Muscle of arm (tissue), 12 donors: ENCODE data around the gene IQGAP2. TPM values are rescaled to one million over a fixed set of nuclear protein-coding genes. Genes with fewer than 3 reads are reported as not detected.
"Not testable (repeated sequence)": the region's sequence is repeated elsewhere in the genome, so short reads cannot be mapped to it uniquely, and the experiment has no call there.

Source experiments
- DNase-seq: peaks from one replicate; pipeline ENCODE4 v3.0.0-alpha.2; 2013
- polyA plus RNA-seq, 12 donors: library from polyadenylated mRNA; unstranded; fragments of 120-200 nt; gene quantifications; one replicate each; pipeline ENCODE4 v1.2.1, GENCODE V29; 2013; ENCODE audit not compliant: insufficient read length in 12 of 12

IQGAP2 gene
- polyA plus RNA-seq, 12 donors = 7.7 to 38.7 (median 13.0) TPM; not detected in 1

DNA sequence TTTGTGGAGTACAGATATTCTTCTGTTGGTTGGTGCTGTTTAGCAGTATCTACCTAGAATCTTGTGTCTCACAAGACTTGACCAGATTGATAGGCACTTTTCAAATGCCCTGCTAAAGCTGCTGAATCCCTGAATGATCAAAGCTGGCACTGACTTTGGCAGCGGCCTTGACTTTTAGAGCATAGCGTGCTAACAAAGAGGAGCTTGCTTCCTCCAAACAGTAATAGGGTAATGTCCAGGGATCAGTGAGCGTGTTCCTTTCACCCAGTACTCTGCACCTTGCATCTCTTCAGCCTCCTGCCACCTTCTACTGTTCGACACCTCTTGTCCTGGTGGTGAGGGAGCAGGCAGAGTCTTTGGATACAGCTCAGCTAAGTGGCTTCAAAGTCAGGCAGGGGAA is 100.8 kb downstream of the IQGAP2 start:
- DNase-seq = no peak

DNA sequence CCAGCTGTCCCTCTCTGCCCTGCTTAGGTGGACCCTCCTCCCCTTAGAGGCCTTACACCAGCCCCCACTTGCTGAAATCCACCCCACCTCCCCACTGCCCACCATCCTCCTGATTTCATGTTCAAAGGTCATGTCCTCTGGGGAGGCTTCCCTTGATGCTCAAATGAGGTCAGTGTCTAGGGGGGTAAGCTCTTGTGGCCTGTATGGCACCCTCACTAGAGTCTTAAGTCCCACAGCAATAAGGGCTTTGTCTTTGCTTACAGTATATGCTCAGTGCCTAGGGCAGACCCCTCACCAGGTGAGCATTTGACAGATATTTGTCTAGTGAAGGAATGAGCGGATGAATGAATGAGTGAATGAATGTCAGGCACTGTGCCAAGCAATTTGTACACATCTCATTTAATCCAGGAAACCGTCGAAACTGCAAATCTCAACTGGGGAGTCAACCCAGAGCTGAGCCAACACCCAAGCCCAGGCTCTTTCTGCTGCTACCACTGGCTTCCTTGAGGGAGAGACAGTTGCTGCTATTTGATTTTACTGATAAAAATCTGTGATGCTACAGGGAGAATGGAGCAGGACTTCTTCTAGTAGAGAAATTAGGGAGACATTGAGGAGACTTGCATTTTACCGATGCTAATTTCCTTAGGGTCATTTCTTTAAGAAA is 101.9 kb downstream of the IQGAP2 start:
- DNase-seq = no peak

DNA sequence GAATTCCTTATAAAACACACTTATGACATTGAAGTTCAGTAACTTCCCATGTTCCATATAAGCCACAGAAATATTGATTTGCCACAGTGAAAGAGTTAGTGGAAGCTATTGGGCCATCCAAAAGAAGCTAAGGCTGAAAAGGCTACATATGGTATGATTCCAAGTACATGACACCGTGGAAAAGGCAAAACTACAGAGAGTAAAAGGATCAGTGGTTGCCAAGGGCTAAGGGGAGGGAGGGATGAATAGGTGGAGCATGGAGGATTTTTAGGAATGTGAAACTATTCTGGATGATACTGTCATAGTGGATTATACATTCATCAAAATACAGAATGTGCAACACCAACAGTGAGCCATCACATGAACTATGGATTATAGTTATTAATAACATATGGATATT is 110.4 kb downstream of the IQGAP2 start:
- peak; percentile 69 for DNase-seq

GRCh38 chr5:76514292-76514691 is 111.2 kb downstream of the IQGAP2 start:
- no peak for DNase-seq

- DNase-seq = no peak
These were observed 111.6 kb downstream of the IQGAP2 start for GRCh38 chr5:76514713-76515112.

DNA sequence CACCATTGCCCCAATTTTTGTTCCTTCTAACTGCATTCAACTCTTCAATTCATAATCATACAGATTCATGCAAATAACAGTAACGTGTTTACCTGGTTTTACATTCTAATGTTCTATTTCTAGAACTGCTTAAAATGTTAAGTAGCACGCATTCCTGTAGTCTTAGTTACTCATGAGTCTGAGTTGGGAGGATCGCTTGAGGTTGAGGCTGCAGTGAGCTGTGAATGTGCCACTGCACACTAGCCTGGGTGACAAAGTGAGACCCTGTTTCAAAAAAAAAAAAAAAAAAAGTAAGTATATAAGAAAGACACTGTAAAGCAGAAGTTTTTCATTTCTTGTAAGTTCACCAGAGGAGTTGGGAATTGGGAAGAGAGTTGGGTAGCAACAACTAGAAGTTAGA is 114.2 kb downstream of the IQGAP2 start:
- no peak for DNase-seq

DNA sequence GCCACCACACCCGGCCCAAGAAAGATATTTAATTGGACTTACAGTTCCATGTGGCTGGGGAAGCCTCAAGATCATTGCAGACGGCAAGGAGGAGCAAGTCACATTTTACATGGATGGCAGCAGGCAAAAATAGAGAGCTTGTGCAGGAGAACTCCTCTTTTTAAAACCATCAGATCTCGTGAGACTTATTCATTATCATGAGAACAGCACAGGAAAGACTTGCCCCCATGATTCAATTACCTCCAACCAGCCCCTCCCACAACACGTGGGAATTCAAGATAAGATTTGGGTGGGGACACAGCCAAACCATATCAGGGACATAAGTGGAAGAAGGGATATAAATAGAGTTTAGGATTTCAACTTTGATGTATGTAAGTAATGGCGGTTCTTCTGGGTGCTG is 115.2 kb downstream of the IQGAP2 start:
- DNase-seq = not testable (repeated sequence)

- DNase-seq = peak; percentile 92
These were observed 118.2 kb downstream of the IQGAP2 start for GRCh38 chr5:76521240-76521758.

- DNase-seq = no peak
These were observed 119.2 kb downstream of the IQGAP2 start for GRCh38 chr5:76522103-76522935.

GRCh38 chr5:76524101-76524835 is 121.2 kb downstream of the IQGAP2 start:
- DNase-seq = no peak

DNA sequence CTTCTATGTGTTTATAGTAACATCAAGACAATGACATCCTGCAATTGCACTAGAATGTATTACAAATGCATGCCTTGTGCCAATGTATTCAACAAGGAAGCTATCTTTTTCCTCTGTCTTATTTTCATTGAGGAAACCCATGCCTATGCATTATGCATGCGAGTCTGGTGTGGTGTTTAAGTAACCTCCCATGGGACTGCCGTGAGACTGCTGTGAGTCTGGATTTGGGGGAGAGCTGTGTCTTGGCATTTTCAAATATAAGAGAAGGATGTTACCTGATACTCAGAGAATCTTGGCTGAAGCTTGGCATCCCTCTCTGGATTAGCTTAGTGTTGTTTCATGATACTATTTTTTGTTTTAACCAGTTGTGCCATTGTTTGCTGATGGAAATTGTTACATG is 121.8 kb downstream of the IQGAP2 start:
- DNase-seq = peak; percentile 44

DNA sequence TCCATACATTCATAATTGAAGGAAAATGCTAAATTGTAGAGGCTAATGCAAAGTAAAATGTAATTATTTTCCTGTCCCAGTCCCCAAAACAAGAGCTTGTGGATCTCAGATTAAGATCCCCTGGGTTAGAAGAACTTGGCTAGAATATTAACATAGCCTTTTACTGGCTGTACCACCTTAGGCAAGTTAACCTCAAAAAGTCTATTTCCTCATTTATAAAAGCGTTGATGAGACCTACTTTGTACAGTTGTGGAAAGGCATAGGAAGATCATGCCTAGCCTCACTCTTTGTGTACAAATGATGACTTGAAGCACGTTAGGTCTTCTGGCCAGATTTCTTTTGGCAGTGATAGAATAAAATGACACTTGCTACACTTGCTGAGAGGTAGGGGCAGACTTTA is 122.9 kb downstream of the IQGAP2 start:
- DNase-seq = no peak

DNA sequence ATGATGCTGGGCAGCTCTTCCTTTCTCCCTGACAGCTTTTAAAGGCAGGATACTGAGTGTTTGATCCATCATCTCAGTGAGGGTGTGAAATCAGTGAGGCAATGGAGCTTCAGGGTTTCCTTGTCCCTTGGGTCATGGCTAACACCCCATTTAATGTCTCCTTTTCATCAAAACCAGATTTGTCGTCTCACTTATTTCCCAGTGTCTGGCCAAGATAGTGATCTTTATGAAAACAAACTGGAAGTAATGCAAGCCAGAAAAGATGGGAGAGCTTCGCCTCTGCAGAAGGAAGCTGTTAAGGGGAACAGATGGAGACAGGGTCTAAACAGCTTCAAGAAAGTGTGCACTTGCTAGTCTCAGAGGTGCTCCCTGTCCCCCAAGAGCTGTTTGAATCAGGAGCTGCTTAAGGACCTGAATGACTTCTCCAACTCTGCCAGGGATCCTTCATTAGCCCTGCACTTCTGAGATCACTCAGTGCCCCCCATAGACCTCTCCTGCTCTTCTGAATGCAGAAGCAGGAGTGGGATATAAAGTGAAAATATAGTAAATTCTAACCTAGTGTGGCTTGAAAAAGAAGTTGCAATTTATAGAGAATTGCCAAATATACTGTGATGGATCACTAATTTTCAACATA is 124.0 kb downstream of the IQGAP2 start:
- peak; percentile 37 for DNase-seq

DNA sequence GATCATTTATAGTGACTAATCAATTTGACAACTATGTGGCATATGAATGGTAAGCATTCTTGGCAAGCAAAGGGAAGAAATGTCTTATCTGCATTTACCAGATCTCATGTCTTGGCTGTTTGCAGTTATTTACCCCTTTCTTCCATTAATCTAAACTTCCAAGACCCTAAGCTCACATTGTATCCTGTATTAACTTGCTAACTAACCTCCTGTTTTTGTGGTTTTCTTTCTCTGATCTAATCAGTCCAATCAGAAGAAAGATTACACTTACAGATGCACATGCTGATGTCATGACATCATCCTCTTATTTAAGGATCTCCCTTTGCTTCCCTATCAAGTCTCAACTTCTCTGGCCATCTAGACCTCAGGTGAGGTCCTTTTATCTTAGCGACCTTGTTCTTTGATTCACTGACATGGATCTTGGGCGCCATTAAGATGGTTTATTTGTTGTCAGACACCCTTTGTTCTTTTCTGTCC is 124.6 kb downstream of the IQGAP2 start:
- no peak for DNase-seq

- no peak for DNase-seq
These were observed 125.7 kb downstream of the IQGAP2 start for GRCh38 chr5:76528547-76529331.

DNA sequence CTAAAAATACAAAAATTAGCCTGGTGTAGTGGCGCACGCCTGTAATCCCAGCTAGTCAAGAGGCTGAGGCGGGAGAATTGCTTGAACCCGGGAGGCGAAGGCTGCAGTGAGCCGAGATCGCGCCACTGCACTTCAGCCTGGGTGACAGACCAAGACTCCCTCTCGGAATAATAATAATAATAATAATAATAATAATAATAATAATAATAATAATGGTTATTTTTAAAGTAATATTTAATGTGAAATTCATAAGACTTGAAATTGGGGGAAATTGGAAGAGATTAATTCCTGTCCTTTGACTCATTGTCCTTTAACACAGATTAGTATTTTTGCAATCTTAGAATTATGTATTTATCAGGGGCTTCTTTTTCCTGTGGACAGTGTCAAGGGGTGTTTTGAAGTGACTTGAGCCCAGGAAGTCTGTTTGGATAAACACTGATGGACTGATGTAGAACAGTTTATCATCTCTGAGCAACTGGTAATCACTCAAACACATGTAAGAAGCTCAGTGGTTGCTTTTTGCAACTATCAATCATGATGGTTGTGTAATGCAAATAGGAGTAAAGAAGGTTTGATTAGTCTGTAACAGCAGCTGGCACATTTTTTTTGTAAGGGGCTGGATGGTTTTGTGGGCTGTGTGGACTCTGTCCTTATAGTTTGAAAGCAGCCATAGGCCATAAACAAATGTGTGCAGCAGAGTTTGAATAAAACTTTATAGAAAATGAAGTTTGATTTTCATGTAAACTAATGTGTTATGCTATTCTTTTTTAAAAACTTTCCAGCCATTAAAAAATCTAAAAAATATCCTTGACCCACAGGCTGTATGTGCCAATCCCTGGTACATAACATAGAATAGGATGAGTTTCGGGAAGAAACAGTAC is 126.6 kb downstream of the IQGAP2 start:
- no peak for DNase-seq

- no peak for DNase-seq
These were observed 129.0 kb downstream of the IQGAP2 start for GRCh38 chr5:76532052-76532451.

DNA sequence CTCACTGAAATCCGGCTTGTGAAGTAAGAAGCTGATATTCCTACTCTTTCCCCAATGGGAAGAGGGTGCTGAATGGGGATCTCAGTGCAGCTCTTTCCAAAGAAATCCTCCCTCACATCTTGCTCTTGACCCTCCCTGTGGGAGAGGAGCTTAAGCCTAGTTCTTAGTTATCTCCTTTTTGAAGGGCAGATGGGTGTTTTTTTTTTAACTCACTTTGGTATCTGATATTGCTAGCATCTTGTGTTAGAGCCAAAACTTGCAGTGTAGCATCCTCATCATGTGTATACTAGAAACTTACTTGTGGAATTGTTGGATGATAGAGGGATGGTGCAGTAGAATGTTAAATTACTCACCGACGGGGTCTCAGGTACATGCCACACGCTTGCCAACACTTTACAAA is 129.9 kb downstream of the IQGAP2 start:
- no peak for DNase-seq

- no peak for DNase-seq
These were observed 132.5 kb downstream of the IQGAP2 start for GRCh38 chr5:76535577-76535976.

GRCh38 chr5:76537073-76537543 is 134.0 kb downstream of the IQGAP2 start:
- DNase-seq = no peak
